ENCODE data around the gene SUN2. TPM values are rescaled to one million over a fixed set of nuclear protein-coding genes. Genes with fewer than 3 reads are reported as not detected.

SUN2 gene
- total RNA-seq, 6 experiments from 2014 or later: 104 to 174 (median 144) TPM

DNA sequence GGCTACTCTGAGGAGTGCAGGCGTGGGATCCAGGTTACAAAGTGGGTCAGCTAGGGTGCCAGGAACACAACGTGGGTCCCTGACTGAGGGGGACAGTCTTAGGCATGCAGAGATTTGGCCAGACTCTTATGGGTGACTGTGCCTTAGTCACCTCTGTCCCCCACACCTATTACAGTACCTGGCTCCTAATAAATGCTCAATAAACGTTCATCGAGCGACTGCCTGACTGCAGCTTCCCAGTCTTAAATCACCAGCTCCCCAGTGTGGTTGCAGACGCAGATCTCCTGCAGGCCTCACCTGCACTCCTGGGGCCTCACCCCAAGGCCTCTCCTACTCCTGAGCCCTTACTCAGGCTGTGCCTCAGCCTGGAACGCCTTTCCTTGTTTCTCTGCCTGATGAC lies 3.2 kb upstream of the SUN2 start:
- intact Hi-C loops (cut with DNase I): no loop called here
- DNase-seq (no peak), ATAC-seq (no peak)
- H3K36me3 ChIP-seq: no peaks in the 10 kb centered on the region
- H3K9me3 ChIP-seq: no peaks in the 10 kb centered on the region
- H3K4me3 ChIP-seq: no peak overlapping the region
- WGBS (ENCODE audit: insufficient coverage, low coverage, low lambda C conversion rate, missing lambda C conversion rate): 100% methylated on average over 3 of the region's 7 CpGs
- peaks cover 0 to 14% (median 1%) of the 10 kb centered on the region in 4 donors for H3K4me1 ChIP-seq
- no peak overlapping the region for H3K27ac ChIP-seq
- H3K27me3 ChIP-seq: no peaks in the 10 kb centered on the region
- TF ChIP-seq, protein P1, sequence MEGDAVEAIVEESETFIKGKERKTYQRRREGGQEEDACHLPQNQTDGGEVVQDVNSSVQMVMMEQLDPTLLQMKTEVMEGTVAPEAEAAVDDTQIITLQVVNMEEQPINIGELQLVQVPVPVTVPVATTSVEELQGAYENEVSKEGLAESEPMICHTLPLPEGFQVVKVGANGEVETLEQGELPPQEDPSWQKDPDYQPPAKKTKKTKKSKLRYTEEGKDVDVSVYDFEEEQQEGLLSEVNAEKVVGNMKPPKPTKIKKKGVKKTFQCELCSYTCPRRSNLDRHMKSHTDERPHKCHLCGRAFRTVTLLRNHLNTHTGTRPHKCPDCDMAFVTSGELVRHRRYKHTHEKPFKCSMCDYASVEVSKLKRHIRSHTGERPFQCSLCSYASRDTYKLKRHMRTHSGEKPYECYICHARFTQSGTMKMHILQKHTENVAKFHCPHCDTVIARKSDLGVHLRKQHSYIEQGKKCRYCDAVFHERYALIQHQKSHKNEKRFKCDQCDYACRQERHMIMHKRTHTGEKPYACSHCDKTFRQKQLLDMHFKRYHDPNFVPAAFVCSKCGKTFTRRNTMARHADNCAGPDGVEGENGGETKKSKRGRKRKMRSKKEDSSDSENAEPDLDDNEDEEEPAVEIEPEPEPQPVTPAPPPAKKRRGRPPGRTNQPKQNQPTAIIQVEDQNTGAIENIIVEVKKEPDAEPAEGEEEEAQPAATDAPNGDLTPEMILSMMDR (IDR thresholded peaks at IDR 0.05): no peak
- TF ChIP-seq POLR2A (IDR thresholded peaks at IDR 0.05): no peak

GRCh38 chr22:38758276-38758945 lies 2.6 kb upstream of the SUN2 start:
- Histone ChIP-seq H3K4me1 (peaks cover 0 to 20% (median 4%) of the 10 kb centered on the region in 4 donors), H3K9me3 (no peaks in the 10 kb centered on the region), H3K4me3 (no peak overlapping the region), H3K27me3 (no peaks in the 10 kb centered on the region), H3K27ac (no peak overlapping the region), H3K36me3 (no peaks in the 10 kb centered on the region)
- WGBS (ENCODE audit: insufficient coverage, low coverage, low lambda C conversion rate, missing lambda C conversion rate): 57% methylated on average over 3 of the region's 16 CpGs
- no peak for DNase-seq
- intact Hi-C loops (cut with DNase I): no loop called here
- ATAC-seq: no peak
- TF ChIP-seq, protein P1 (IDR thresholded peaks at IDR 0.05): no peak
- no peak for TF ChIP-seq POLR2A (IDR thresholded peaks at IDR 0.05)

DNA sequence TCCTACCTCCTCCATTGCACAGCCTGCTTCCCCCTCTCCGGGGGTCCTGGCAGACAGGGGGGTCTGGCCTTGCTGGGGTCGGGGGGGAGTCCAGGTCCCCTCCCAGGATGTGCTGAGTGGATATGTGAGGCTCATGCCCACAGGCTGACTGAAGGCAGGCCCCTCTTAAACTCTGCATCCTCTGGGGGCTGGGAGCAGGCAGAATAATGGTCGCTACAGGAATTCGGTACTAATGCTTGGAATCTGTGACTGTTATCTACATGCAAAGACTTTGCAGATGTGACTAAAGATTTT lies 1.6 kb upstream of the SUN2 start:
- no peak for DNase-seq
- 79% methylated on average over 2 of the region's 4 CpGs for WGBS (ENCODE audit: insufficient coverage, low coverage, low lambda C conversion rate, missing lambda C conversion rate)
- Histone ChIP-seq H3K4me1 (peaks cover 0 to 30% (median 5%) of the 10 kb centered on the region in 4 donors), H3K4me3 (no peak overlapping the region), H3K27ac (peak overlapping the region in 1 of 3 donors; percentile 100), H3K27me3 (no peaks in the 10 kb centered on the region), H3K9me3 (no peaks in the 10 kb centered on the region), H3K36me3 (peaks cover 0 to 6% (median 3%) of the 10 kb centered on the region in 4 donors)
- TF ChIP-seq, protein P1 (IDR thresholded peaks at IDR 0.05): no peak
- TF ChIP-seq POLR2A (IDR thresholded peaks at IDR 0.05): no peak
- intact Hi-C loops (cut with DNase I): no loop called here
- no peak for ATAC-seq

DNA sequence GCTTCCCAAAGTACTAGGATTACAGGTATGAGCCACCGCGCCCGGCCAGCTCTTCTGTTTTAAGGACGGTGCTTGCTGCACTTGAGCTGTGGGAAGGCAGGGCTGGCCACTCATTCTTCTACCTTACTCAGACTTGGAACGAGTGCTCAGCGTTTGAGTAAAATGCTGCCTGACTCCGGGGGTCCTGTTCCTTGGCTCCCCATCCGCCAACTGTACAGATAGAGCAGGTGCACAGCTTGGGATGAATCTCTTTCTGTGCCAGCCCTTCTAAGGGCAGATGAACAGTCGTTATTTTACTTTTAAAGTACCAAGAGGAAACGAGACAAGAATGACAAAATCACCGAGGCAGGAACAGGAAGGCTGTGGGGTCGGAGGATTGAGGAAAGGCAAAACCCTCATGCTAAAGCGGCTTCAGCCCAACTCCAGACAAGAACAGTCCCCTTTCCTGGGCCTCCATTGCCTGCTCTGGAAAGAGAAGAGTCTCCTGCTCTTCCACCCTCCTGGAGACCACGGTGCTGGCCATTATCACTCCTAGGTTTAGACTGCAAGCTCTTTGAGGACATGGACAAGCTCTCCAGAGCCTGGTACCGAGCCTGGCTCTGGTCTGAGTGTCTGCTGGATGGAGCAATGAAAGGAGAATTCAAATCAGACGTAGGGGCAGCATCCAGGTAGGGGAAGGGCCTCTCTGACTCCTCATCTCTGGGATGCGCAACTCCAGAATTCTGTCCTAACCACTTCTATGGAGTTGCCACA lies 1.1 kb upstream of the SUN2 start:
- peak overlapping the region; percentile 92 to 100 (median 99) for H3K27ac ChIP-seq
- intact Hi-C loops (cut with DNase I): no loop called here
- peaks cover 0 to 11% (median 8%) of the 10 kb centered on the region in 4 donors for H3K36me3 ChIP-seq
- peaks cover 0 to 35% (median 5%) of the 10 kb centered on the region in 4 donors for H3K4me1 ChIP-seq
- WGBS (ENCODE audit: insufficient coverage, low coverage, low lambda C conversion rate, missing lambda C conversion rate): 26% methylated on average over 10 of the region's 17 CpGs
- H3K4me3 ChIP-seq: peak overlapping the region; percentile 62 to 69 (median 63)
- DNase-seq: no peak
- no peaks in the 10 kb centered on the region for H3K9me3 ChIP-seq
- H3K27me3 ChIP-seq: no peaks in the 10 kb centered on the region
- TF ChIP-seq POLR2A (IDR thresholded peaks at IDR 0.05): no peak
- TF ChIP-seq, protein P1 (IDR thresholded peaks at IDR 0.05): no peak
- ATAC-seq: no peak

Data from right lobe of liver (tissue), 6 donors.